HG03442 (cell line): ENCODE results near the gene ZC3H14.
A peak's percentile ranks its signal among the peaks of the same experiment; 100 is the strongest.

Source experiments
- ATAC-seq: cut with Tn5 transposase; IDR thresholded peaks from one replicate; pipeline ENCODE4 v1.9.1; 2021; ENCODE audit warnings: mild to moderate bottlenecking, moderate library complexity; ENCODE audit not compliant: unreplicated experiment

The ZC3H14 gene

DNA sequence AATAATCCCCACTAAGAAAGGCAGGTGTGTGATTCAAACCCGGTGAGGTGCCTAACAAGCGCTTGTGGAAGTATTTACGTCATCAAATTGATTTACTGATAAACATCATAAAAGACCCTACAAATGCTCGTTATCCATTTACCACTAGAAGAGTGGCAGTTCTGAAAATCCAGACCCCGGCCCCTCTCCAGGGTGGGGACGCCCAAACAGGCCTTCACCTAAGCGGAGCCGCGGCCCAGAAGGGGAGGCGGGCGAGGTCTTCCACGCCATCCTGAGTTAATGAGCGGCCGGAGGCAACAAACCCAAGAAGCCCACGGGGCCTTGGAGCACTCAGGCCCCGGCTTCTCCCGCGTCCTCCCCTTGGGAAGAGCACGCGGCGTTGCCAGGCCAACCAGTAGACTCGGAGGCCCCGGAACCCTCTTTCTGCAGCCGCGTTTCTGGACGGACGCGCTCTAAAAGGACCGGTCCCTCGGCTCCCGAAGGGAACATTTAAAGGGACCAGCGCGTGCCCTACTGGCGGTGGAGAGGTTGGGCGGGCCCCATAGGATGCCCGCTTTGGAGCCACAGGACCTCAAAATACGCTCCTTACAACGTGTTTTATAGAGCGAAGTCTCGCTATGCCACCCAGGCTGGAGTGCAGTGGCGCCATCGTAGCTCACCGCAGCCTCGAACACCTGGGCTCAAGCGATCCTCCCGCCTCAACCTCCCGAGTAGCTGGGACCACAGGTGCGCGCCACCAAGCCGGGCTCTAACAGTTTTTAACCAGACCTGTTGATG lies 11.6 kb upstream of the ZC3H14 start:
- ATAC-seq: no peak

- no peak for ATAC-seq
Measured at GRCh38 chr14:88551980-88552431, 10.8 kb upstream of the ZC3H14 start.

- ATAC-seq: no peak
Measured at GRCh38 chr14:88552876-88553275, 10.0 kb upstream of the ZC3H14 start.

GRCh38 chr14:88553886-88554456 lies 8.9 kb upstream of the ZC3H14 start:
- no peak for ATAC-seq

DNA sequence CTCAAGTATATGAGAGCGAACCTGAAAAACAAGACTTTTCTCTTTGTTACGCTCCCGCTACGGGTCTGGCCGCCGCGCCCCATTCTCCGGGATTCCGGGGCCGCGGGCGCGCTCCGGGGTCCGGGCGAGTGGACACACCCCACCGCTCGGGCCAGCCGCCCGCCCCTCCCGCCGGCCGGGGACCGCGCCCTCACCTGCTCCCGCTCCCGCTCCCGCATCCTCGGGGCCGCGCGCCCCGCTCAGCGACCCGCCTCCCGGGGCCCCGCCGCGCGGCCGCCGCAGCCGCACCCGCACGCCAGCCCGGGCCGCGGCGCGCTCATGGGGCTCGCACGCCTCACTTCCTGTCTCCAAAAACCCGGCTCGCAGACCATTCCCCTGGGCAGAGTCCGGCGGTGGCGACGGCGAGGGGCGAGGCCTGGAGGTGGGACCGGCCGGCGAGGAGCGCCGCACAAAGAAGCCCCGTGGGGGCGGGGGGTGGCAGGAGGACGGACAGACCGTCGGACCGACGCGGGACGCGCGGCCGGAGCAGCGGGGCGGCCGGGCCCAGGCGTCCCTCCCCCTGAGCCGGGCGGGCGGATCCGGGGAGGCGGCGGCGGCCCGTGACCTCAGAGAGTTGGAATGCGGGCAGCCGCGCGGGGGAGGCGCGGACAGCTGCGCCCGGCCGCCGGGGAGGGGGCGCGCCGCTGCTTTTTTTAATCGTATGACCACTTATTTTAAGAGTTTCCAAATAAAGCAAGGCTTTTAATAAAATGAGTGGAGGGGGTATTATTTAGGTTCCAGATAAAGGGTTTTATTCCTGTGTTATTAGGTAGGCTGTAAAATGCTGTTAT lies 8.2 kb upstream of the ZC3H14 start, which contains the start of gene PTPN21:
Gene PTPN21 (minus strand): TSS at position 551 of the 830 bp plus-strand sequence. CDS start 4,590 bp downstream, outside the sequence.
- peak; percentile 57 for ATAC-seq

- no peak for ATAC-seq
Measured at GRCh38 chr14:88556581-88556980, 6.3 kb upstream of the ZC3H14 start.

GRCh38 chr14:88559852-88560251 lies 3.0 kb upstream of the ZC3H14 start:
- ATAC-seq: no peak

- peak; percentile 18 for ATAC-seq
Measured at GRCh38 chr14:88562532-88562830, 356 bp upstream of the ZC3H14 start.

DNA sequence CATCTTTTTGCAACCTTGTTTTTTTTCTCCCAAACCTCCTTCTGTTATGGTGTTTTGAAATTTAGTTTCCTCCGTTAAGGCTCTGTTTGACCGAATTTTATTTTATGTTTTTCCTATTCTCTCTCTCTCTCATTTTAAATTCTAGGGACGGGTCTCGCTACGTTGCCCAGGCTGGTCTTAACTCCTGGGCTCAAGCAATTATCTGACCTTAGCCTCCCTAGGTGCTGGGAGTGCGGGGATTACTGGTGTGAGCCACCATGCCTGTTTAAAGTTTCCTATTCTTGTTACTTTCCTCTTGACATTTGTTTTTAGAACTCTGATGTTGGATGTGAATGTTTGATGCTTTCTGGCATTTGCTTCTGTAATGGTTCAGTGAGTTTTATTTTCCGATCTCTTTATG lies 1.0 kb downstream of the ZC3H14 start:
- ATAC-seq: no peak

DNA sequence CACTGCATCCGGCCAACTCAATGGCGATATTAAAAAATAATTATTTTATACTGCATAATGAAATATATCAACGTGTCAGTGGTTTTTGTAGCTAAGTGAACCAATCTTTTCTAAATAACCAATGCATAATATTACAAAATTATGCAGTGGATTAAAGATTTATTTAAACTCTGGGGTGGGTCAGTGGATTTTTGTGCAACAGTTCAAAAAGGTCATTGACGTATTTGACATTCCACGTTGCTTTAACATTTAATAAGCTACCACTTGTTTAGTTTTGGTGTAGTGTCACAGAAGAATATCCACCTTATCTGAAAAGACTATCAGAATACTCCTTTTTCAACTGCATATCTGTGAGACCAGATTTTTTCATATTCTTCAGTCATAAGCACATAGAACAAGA lies 2.6 kb downstream of the ZC3H14 start:
- ATAC-seq: no peak

GRCh38 chr14:88568196-88568595 lies 5.4 kb downstream of the ZC3H14 start:
- no peak for ATAC-seq

DNA sequence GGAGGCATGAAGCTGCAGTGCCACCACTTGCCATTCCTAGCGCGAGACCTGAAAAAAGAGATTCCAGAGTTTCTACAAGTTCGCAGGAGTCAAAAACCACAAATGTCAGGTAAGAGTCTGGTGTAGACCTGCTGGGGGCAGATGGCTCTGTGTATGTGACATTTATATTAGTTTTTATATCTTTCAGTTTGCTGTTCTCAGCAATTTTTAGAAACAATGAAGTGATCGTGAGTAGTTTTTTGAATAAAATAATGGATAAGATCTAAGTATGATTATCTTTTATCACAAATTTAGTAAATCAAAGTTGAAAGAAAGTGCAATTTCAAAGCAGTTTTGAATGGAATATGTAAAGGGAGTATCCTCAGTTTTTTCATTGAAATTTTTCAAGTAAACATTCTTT lies 9.3 kb downstream of the ZC3H14 start:
- no peak for ATAC-seq

DNA sequence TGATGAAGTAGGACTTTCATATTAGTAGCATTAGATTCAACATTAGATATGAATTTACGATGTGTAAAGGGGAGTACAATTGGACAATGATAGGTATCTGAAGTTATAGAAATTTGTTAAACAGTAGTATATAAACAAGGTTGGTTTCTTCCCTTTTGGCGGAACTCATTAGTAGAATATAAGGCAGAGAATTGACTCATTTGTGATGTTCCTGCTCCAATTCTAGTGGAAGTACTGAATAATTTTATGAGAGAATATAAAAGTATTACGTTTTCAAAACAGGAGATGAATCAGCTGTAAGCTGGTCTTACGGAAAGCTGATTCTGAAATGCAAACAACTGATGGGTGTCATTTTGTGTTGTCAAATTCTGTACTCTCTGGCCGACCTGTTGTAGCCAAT lies 13.4 kb downstream of the ZC3H14 start:
- no peak for ATAC-seq

- no peak for ATAC-seq
Measured at GRCh38 chr14:88584451-88584850, 21.6 kb downstream of the ZC3H14 start.

DNA sequence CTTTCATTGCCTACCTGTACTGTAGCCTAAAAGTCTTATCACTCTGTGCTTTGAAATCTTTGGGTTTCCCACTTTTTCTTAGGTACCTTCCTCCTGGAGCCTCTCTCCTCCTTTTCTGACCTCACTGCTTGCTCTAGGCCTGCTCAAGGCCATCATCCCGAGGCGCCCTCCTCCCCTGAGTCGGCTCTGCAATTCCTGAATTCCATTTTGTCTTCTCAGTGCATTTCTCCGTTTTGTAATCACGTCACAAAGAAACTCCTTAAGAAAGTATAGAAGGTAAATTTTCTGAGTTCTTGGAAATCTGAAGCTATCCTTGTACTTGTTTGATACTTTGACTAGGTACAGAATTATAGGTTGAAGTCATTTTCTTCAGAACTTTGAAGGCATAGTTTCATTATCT lies 25.2 kb downstream of the ZC3H14 start:
- ATAC-seq: no peak

DNA sequence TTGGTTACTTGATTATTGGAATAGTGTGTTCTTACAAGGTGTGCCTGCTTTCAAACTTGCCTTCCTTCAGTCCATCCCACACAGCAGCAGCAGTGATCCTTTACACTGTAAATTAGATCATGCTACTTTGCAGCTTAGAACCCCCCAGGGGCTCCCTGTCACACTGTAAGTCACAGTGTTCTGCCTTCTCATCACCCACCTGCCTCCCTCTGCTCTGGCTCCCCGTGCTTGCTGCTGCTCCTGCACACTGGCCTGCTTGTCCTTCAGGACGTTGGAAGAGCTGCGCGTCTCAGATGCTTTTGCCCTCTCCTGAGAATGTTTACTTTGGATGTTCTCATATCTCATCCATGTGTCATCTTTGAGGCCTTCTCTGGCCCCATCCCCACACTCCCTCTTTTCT lies 27.3 kb downstream of the ZC3H14 start:
- no peak for ATAC-seq

- no peak for ATAC-seq
Measured at GRCh38 chr14:88592031-88592430, 29.2 kb downstream of the ZC3H14 start.

DNA sequence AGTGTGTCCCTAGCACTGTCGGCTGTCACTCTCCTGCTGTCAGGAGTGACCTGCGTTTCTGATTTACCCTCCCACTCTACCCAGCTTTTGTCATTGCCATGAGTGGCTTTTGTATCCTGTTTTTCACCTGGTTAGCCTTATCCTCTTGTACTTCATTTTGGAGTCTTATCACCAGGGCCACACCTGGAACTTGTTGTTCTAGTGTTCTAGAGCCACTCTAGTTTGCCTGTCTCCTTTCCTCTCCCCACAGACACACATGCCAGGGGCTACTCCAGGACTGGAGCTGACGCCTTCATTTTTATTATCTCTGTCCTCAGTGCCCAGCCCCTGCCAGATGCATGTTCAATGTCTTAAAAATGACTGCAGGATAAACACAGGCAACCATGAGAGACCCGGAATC lies 34.2 kb downstream of the ZC3H14 start:
- ATAC-seq: no peak

- no peak for ATAC-seq
Measured at GRCh38 chr14:88597601-88598000, 34.8 kb downstream of the ZC3H14 start.

DNA sequence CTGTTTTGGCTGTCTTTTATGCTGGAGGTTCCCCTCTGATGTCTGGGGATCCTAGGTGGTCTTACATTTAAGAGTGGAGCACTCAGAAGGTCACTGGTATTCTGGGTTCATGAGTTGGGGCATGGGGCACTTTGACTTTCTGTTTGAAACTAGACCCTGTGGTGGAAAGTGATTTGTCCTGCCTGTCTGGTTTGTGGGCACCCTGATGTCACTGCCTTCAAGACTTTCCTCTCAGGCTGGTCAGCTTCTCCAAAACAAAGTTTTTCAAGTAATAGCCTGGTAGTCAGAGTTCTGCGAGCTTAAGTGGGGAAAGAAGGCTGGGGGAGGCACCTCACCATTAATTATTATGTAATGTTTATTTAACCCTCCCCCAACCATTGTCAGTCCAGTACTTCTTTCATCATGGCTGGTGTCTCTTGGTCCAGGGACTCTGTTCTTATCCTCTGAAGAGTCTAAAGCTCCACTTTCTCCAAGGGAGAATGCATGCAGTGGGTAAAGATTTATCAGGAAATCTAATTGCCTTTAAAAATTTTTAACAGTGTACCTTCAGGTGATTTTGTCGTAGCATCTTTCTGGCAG lies 35.3 kb downstream of the ZC3H14 start:
- no peak for ATAC-seq

DNA sequence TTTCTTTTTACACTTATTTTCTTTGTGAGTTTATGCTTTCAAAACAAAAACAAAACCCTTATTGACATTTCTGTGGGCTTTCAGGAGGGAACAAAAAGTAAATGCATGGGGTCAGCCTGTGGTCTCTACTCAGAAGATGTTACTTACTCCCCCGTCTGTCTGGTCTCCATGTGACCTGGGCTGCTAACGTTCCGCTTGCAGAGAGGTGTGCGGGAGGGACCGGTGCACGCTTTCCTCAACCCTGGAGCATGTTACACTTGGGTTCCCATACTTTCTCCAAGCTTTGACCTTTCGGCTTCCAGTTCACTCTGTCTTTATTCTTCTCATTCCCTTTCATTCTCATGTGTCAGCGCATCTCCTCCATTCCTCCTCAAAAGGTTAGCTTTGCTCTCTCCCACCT lies 36.5 kb downstream of the ZC3H14 start:
- peak; percentile 32 for ATAC-seq
